ENCODE measurements around the gene SMOC2.
"Not testable (repeated sequence)": the region's sequence is repeated elsewhere in the genome, so short reads cannot be mapped to it uniquely, and the experiment has no call there.

SMOC2 gene

DNA sequence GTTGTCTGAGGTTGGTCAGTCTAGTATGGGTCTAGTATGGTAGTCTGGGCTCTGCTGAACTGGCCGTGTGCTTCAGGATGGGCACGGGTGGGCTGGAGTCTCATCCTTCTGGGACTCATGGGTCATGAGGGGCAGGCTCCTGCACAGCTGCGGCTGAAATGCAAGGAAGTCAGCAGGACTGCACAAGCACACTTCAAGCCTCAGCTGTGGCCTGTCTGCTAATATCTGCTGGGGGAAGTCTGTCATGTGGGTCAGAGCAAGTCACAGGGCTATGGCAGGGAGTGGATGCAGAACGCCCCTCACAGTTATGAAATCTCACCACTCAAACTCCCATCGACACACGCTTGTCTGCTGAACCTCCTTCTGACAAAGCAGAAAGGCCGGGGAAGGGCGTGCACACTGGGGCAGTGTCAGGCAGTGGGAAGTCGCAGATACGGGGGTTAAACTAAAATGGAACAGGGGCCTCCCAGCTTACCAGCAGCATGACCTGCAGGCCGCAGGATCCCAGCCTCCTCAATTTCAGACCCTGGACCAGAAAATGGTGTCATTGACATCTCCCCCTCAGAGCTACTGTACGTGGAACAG lies 229.5 kb downstream of the SMOC2 start:
- no peak for DNase-seq (ENCODE audit: insufficient read length, low spot score)
- no peak for FAIRE-seq

- DNase-seq (ENCODE audit: insufficient read length, low spot score): no peak
- no peak for FAIRE-seq
Measured at GRCh38 chr6:168671028-168671862, 230.3 kb downstream of the SMOC2 start.

GRCh38 chr6:168671863-168672546 lies 231.0 kb downstream of the SMOC2 start:
- no peak for FAIRE-seq
- DNase-seq (ENCODE audit: insufficient read length, low spot score): no peak

DNA sequence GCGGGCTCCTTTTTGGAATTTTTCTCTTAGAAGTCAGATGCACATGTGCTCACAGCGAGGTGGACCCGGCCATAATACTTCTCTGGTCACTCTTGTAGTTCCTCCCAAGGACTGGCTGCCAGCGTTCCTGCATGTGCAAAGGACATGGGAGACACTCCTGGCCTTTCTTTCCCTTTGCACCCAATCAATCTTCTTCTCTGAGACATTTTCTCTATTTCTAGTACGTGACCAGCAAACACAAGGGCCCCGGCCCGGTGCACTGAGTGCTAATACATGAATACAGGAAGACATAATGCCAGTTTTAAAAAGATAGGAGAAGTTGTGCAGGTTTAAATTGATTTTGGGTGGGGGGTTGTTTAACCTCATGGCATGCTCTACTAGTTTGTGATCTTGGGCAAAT lies 233.6 kb downstream of the SMOC2 start:
- DNase-seq (ENCODE audit: insufficient read length, low spot score): no peak
- no peak for FAIRE-seq

- FAIRE-seq: no peak
Measured at GRCh38 chr6:168675375-168675774, 234.4 kb downstream of the SMOC2 start.

DNA sequence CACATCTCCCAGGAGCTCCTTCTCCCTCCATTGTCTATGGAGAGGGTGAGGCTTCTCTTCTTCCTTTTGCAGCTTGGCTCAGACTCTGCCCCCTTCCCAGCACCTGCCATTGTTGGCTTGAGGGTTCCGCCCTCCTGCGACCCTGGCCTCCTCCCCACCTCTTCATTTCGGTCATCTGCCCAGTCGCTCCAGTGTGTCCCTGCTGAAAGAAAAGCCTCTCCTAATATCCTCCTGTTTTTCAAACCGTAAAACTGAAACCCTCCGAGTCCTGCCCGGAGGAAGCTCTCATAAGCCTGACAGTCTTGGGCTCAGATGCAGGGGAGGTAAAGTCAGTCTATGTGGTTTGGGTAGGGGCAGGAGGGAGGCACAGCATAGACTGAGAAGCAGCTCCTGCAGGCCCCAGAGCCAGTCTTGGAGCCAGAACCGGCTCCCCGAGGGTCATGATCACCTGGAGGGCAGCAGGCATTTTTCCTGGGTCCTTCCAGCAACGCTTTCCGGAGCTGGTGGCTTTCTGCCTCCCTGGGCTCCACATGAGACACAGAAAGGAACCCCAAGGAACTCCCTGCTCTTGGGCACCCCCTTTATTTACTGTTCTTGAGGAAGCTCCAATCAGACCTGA lies 235.1 kb downstream of the SMOC2 start:
- FAIRE-seq: no peak

More at GRCh38 chr6:168675375-168675774, 234.4 kb downstream of the SMOC2 start:
- no peak for DNase-seq (ENCODE audit: insufficient read length, low spot score)

GRCh38 chr6:168676552-168677322 lies 235.8 kb downstream of the SMOC2 start:
- DNase-seq (ENCODE audit: insufficient read length, low spot score) (no peak), FAIRE-seq (no peak)

More for the DNA sequence above, 235.1 kb downstream of the SMOC2 start:
- DNase-seq (ENCODE audit: insufficient read length, low spot score): no peak

DNA sequence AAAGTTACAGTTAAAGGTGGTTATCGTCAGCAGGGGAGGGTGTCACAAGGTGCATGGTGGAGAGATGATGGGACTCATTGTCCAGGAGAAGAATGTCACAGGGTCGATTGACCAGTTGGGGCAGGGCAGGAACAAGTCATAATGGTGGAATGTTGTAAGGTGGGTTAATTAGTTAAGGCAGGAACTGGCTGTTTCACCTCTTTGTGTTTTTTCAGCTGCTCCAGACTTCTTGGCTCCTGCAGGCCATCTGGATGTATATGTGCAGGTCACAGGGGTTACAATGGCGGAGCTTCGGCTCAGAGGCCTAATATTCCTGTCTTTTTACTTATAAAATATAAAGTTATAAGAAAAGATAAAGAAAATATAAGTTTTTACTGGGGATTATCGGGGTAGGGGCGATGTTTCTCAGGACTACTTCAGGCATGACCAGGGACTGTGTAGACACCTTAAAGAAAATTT lies 236.4 kb downstream of the SMOC2 start:
- not testable (repeated sequence) for FAIRE-seq; DNase-seq (ENCODE audit: insufficient read length, low spot score)

DNA sequence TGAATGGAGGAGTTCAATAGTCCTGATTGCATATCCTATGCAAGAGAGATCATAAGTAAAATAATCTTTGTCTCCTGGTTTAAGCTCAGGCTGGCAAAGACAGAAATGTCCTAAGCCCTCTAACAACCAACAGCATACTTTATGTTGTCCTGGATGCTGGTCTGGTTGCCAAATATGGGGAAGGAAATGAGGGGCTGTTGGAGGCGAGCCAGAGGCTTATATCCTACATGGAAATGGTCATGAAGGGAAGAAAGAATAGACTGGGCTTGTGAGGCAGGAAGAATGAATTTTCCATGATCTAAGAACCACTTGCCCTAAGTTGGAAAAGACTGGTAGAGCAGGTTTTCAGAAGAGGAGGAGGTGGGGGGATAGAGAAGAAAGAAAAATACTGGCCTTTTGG lies 237.1 kb downstream of the SMOC2 start:
- FAIRE-seq (no peak), DNase-seq (ENCODE audit: insufficient read length, low spot score) (no peak)

- DNase-seq (ENCODE audit: insufficient read length, low spot score) (no peak), FAIRE-seq (no peak)
Measured at GRCh38 chr6:168678588-168678987, 237.6 kb downstream of the SMOC2 start.

DNA sequence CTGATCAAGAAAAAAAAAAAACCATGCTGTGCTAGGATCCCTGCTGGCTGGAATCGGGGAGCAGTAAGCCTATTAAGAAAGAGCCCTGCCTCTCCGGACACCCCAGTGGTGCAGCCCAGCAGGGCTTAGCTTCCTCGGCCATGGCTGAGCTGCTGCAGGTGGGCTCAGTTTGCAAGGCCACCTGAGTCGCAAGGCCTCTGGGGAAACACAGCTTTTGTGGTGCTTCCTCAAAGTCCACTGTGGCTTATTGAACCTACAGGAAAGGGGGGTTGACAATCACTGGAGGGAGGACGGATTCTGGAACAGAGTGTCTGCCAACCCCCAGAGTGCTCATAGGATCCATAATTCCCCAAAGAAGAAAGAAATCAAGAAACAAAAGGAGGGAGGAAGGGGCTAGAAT lies 240.8 kb downstream of the SMOC2 start:
- DNase-seq (ENCODE audit: insufficient read length, low spot score) (no peak), FAIRE-seq (no peak)

GRCh38 chr6:168683621-168684020 lies 242.6 kb downstream of the SMOC2 start:
- FAIRE-seq (no peak), DNase-seq (ENCODE audit: insufficient read length, low spot score) (no peak)

- FAIRE-seq (no peak), DNase-seq (ENCODE audit: insufficient read length, low spot score) (no peak)
Measured at GRCh38 chr6:168684471-168684870, 243.5 kb downstream of the SMOC2 start.

- no peak for DNase-seq (ENCODE audit: insufficient read length, low spot score)
- FAIRE-seq: no peak
Measured at GRCh38 chr6:168684906-168685305, 243.9 kb downstream of the SMOC2 start.

GRCh38 chr6:168686029-168686738 lies 245.2 kb downstream of the SMOC2 start:
- DNase-seq (ENCODE audit: insufficient read length, low spot score) (no peak), FAIRE-seq (no peak)

DNA sequence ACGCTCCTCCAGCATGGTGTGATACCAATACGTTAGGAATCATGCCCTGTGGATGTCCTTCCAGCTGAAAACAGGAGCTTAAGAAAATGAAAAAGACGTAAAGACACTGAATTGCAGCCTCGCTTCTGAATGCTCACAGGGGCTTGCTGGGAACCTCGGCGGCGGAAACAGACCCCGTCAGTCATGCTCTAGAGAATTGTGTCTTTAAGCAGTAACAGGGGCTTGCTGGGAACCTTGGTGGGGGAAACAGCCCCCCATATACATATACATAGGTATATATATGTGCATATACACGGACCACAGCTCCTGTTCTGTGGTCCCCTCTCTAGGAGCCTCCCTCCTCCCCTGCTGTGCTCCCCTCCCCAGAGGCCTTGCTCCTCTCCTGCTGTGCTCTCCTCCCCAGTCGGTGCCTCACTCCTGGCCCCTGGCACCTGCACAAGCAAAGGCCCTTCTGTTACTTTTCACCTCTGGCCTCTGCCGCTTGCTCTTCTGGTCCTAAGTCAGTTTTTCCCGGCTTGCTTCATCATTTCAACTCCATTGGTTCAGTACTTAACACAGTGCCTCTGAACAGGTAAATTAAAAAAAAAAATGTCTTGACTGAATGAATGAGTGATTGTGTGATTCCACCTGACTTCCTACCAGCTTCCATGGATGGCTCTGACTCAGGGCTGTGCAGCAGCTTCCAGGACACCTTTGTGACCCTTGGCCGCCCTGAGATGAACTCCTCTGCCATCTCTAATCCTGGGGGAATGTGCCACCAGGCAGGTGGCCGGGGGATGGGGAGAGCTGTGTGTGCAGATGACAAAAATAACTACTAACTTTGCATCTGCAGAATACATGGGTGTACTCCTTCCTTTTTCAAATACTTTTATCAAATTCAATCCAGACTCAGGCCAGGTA lies 246.1 kb downstream of the SMOC2 start:
- DNase-seq (ENCODE audit: insufficient read length, low spot score) (no peak), FAIRE-seq (no peak)

DNA sequence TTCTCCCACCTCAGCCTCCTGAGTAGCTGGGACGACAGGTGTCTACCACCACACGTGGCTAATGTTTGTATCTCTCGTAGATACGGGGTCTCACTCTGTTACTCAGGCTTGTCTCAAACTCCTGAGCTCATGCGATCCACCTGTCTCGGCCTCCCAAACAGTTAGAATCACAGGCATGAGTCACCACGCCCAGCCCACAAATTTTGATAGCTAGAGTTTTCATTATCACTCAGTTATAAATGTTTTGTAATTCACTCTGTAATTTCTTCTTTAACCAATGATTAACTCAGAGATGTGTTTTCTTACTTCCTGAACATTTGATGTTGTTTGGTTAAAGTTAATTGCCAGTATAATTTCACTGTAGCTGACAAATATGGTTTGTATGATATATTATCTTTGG lies 249.3 kb downstream of the SMOC2 start:
- FAIRE-seq: no peak
- DNase-seq (ENCODE audit: insufficient read length, low spot score): no peak

GRCh38 chr6:168691774-168692173 lies 250.8 kb downstream of the SMOC2 start:
- DNase-seq (ENCODE audit: insufficient read length, low spot score) (no peak), FAIRE-seq (no peak)

Data from HTR-8/SVneo (cell line).